ENCODE results near the gene CACNB4. TPM values are rescaled to one million over a fixed set of nuclear protein-coding genes. Genes with fewer than 3 reads are reported as not detected.

Gene CACNB4
- total and polyA plus RNA-seq, 2 of the 4 experiments (the other 2 are of a cell fraction): 0.12 to 0.36 TPM

GRCh38 chr2:151887164-151887563 lies 211.7 kb downstream of the CACNB4 start:
- in situ Hi-C loops (cut with MboI; ENCODE audit: low sequenced_read_pairs) (no loop called here), dilution Hi-C loops (cut with HindIII; ENCODE audit: low sequenced_read_pairs, unreplicated experiment) (no loop called here), intact Hi-C loops (cut with micrococcal nuclease) (no loop called here)
- Histone ChIP-seq H3K79me1 (ENCODE audit: low read depth in 1 of 2, low read length in 2 of 2) (no peaks in the 10 kb centered on the region), H3K27me3 (ENCODE audit: control insufficient read depth, insufficient read depth, low read length) (no peaks in the 10 kb centered on the region), H3K4me2 (ENCODE audit: low read depth, low read length) (no peak overlapping the region), H3K56ac (ENCODE audit: extremely low read depth, insufficient read depth, low read length) (no peak overlapping the region), H2AK9ac (replicated peaks; ENCODE audit: low read depth, low read length, poor library complexity) (no peak overlapping the region), H3K9ac (ENCODE audit: low read depth, low read length) (no peak overlapping the region), H3K9me1 (ENCODE audit: insufficient read depth, low read length) (no peaks in the 10 kb centered on the region), H4K91ac (ENCODE audit: insufficient read depth, low read depth, low read length) (no peak overlapping the region), H4K5ac (ENCODE audit: low read depth, low read length) (no peak overlapping the region), H3K4ac (ENCODE audit: low read depth, low read length) (no peak overlapping the region), H3K18ac (ENCODE audit: low read depth, low read length) (no peak overlapping the region), H2BK15ac (ENCODE audit: low read depth, low read length) (no peak overlapping the region), H3K4me3 (ENCODE audit: insufficient read depth, low read depth, low read length) (no peak overlapping the region), H3K4me1 (ENCODE audit: control insufficient read depth, insufficient read depth, low read length) (no peaks in the 10 kb centered on the region), H3K27ac (ENCODE audit: insufficient read depth, low read length) (no peak overlapping the region), H2AK5ac (ENCODE audit: low read depth, low read length) (no peak overlapping the region), H2BK20ac (ENCODE audit: low read depth, low read length) (no peak overlapping the region), H3K9me3 (ENCODE audit: control insufficient read depth, insufficient read depth, low read length) (no peaks in the 10 kb centered on the region), H2BK5ac (ENCODE audit: low read depth, low read length, poor library complexity, severe bottlenecking) (no peak overlapping the region), H3K14ac (replicated peaks; ENCODE audit: low read depth, low read length) (no peak overlapping the region), H3K23ac (ENCODE audit: low read depth, low read length) (no peak overlapping the region), H4K20me1 (ENCODE audit: insufficient read depth, low read length) (no peaks in the 10 kb centered on the region), H4K8ac (ENCODE audit: low read depth in 2 of 2, low read length in 2 of 2) (no peak overlapping the region), H3K36me3 (ENCODE audit: control insufficient read depth, insufficient read depth, low read length) (no peaks in the 10 kb centered on the region), H2AFZ (replicated peaks; ENCODE audit: low read length, poor library complexity) (no peak overlapping the region), H2BK120ac (ENCODE audit: low read depth, low read length) (no peak overlapping the region)
- TF ChIP-seq FOS (IDR thresholded peaks at IDR 0.05; ENCODE audit: low read depth, low read length) (no peak), BHLHE40 (IDR thresholded peaks at IDR 0.05; ENCODE audit: low read depth, low read length) (no peak), CTCF (conservative IDR thresholded peaks at IDR 0.05; ENCODE audit: low read depth, low read length) (no peak), MXI1 (IDR thresholded peaks at IDR 0.05; ENCODE audit: borderline replicate concordance, low read depth, low read length) (no peak), SMC3 (IDR thresholded peaks at IDR 0.05; ENCODE audit: low read depth, low read length) (no peak), MAFK (IDR thresholded peaks at IDR 0.05; ENCODE audit: low read depth, low read length) (no peak), USF2 (IDR thresholded peaks at IDR 0.05; ENCODE audit: low read depth, low read length) (no peak), POLR2A (IDR thresholded peaks at IDR 0.05; ENCODE audit: low read depth, low read length) (no peak)
- ATAC-seq (ENCODE audit: low read depth) (no peak), DNase-seq (no peak)
- BruUV-seq (replicated peaks): no TSS peak
- no CpG with 5 or more reads among the region's 2 CpGs for WGBS, 2 experiments (ENCODE audit: extremely low coverage in 2 of 2, insufficient read length in 1 of 2)
- ChIA-PET POLR2A (ENCODE audit: unreplicated experiment) (no interaction called here), CTCF (no interaction called here)
